Measurements from ENCODE around the gene CAVIN4.

GRCh38 chr9:100584951-100585350, 7.1 kb downstream of the CAVIN4 start:
- no peak for TF ChIP-seq CTCF (IDR thresholded peaks at IDR 0.05; ENCODE audit: poor library complexity)
- TF ChIP-seq EZH2 (IDR thresholded peaks at IDR 0.05; ENCODE audit: borderline replicate concordance): no peak
- no peak for TF ChIP-seq EZH2phosphoT487 (IDR thresholded peaks at IDR 0.05; ENCODE audit: low read depth, severe bottlenecking, unreplicated experiment)

All from hepatocyte (in vitro differentiated cells).